Cardiac muscle cell (in vitro differentiated cells and primary cell): ENCODE results near the gene ELMOD1. TPM values are rescaled to one million over a fixed set of nuclear protein-coding genes. Genes with fewer than 3 reads are reported as not detected.

Experiments used
- DNase-seq, 2 donors: peaks; one replicate each; pipeline versions ENCODE4 v3.0.0 to v3.0.0-alpha.2; 2010 to 2017; ENCODE audit warnings: low read depth in 1 of 2, low spot score in 1 of 2
- H3K27ac ChIP-seq: fragments of 200-600 bp; sonication (generic); 2 replicates; pipeline ENCODE4 v1.5.1; 2016
- H3K27me3 ChIP-seq: fragments of 200-600 bp; sonication (generic); 2 replicates; pipeline ENCODE4 v1.6.0; 2016; ENCODE audit warnings: control low read depth
- H3K36me3 ChIP-seq: fragments of 200-600 bp; sonication (generic); 2 replicates; pipeline ENCODE4 v1.5.1; 2016; ENCODE audit warnings: control low read depth
- H3K4me1 ChIP-seq: fragments of 200-600 bp; sonication (generic); 2 replicates; pipeline ENCODE4 v1.8.1; 2017; ENCODE audit warnings: low read depth, mild to moderate bottlenecking, mixed run types
- H3K4me3 ChIP-seq: fragments of 200-600 bp; sonication (generic); 2 replicates; pipeline ENCODE4 v1.5.1; 2016; ENCODE audit warnings: mild to moderate bottlenecking
- H3K9me3 ChIP-seq: fragments of 200-600 bp; sonication (generic); 2 replicates; pipeline ENCODE4 v1.5.1; 2017; ENCODE audit warnings: low read depth, mild to moderate bottlenecking, control low read depth
- polyA plus RNA-seq: library from polyadenylated mRNA; unstranded; fragments of >200 nt; fragmentation: Nextera tagmentation; extraction: Ambion mirVana; gene quantifications from 2 replicates; pipeline ENCODE4 v1.2.1, GENCODE V29; 2016
- total RNA-seq: library from RNA; depleted of rRNA; stranded (reverse); fragments of >200 nt; gene quantifications from 2 replicates; pipeline ENCODE4 v1.2.3, GENCODE V29; 2016
- TF ChIP-seq, protein P1 (sequence below): IDR thresholded peaks from 2 replicates; pipeline ENCODE4 v1.5.1; 2012; ENCODE audit warnings: low read depth, mild to moderate bottlenecking, low read length

ELMOD1 gene
- total and polyA plus RNA-seq, 2 experiments from 2014 or later = 0.09 to 1.1 TPM

DNA sequence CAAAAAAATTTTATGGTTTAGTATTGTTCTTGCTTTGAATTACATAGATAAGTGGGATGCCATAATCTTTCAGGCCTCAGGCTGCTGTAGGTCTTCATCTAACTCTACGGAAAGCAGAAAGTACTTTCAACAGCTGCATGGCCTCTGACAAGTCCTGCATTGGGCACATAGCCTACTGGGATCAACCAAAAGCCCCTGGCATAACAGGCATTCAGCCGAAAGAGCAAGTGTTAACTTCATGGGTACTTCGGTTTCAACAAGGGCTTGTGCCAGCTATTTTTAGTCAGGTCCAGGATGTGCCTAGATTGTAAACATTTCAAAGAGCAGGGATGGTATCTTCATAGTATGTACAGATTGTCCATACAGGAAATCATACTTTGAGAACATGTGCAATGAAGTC is 117.8 kb downstream of the ELMOD1 start:
- TF ChIP-seq, protein P1, sequence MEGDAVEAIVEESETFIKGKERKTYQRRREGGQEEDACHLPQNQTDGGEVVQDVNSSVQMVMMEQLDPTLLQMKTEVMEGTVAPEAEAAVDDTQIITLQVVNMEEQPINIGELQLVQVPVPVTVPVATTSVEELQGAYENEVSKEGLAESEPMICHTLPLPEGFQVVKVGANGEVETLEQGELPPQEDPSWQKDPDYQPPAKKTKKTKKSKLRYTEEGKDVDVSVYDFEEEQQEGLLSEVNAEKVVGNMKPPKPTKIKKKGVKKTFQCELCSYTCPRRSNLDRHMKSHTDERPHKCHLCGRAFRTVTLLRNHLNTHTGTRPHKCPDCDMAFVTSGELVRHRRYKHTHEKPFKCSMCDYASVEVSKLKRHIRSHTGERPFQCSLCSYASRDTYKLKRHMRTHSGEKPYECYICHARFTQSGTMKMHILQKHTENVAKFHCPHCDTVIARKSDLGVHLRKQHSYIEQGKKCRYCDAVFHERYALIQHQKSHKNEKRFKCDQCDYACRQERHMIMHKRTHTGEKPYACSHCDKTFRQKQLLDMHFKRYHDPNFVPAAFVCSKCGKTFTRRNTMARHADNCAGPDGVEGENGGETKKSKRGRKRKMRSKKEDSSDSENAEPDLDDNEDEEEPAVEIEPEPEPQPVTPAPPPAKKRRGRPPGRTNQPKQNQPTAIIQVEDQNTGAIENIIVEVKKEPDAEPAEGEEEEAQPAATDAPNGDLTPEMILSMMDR = no peak
- Histone ChIP-seq H3K36me3 (no peaks in the 10 kb centered on the region), H3K9me3 (no peaks in the 10 kb centered on the region), H3K4me3 (no peak overlapping the region), H3K27ac (no peak overlapping the region), H3K27me3 (no peaks in the 10 kb centered on the region), H3K4me1 (peaks cover 11% of the 10 kb centered on the region)
- no peak for DNase-seq

DNA sequence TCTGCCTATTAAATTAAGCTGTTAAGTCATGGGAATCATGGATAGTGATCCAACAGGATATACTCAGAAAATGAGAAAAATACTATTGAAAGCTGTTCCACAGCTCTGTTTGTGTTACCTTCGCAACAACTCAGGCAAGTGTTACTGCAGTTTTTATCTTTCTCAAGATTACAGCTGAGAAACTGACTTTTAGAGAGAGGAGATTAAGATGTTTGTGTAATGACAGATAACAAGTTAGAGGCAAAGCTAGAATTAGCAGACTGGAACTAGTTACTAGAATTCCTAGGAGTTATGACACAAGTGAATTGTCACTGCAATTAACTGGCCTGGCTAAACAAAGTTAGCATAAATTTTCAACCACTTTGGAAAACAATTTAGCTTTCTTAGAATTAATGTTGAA is 119.4 kb downstream of the ELMOD1 start:
- Histone ChIP-seq H3K4me1 (peaks cover 11% of the 10 kb centered on the region), H3K27ac (no peak overlapping the region), H3K27me3 (no peaks in the 10 kb centered on the region), H3K4me3 (no peak overlapping the region), H3K36me3 (no peaks in the 10 kb centered on the region), H3K9me3 (no peaks in the 10 kb centered on the region)
- TF ChIP-seq, protein P1 = no peak
- no peak for DNase-seq

DNA sequence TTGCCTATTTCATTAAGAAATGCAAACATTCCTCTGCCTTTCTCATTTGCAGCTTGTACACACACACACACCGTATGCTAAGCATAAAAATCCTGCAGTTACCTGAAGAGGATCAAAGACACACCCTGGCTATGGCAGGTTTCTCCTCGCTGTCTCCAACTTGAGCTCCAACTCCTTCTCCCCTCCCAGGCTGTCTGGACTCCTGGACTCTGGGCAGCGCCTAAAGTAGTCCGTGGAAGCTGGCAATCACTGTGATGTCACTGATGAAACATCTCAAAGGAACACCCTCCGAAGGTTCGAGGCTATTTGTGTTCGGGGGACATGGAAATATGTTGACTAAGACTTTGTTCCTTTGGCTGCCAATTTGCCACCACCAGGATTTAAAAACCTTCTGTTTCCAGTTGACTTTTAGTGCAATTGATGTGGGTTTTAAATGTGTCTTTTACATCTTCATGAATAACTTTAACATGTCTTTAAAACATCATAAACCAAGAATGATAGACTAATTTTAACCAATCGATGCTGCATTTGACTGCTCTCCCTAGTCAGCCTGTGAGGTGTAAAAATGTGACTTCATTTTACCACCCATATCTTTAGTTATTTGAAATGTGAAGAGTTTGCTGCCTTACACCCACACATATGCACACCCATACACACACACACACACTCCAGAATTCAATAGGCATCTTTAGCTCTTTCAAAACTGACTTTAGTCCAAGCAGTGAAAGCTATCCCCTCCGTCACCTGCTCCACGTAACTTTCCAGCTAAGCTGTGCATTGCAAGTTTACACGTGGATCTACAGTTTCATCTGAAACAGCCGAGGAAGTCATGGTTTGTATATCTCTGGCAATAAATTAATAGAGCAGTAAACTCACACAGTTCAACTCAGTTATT is 121.2 kb downstream of the ELMOD1 start, which contains the start of gene SLN:
Gene SLN (minus strand): TSS at position 196 of the 895 bp plus-strand sequence.
- H3K27ac ChIP-seq = no peak within 1 kb of the TSS
- no peak for DNase-seq
- H3K27me3 ChIP-seq = no peaks in the 10 kb centered on the region
- TF ChIP-seq, protein P1 = no peak
- H3K36me3 ChIP-seq = no peaks in the 10 kb centered on the region
- no peak within 1 kb of the TSS for H3K4me3 ChIP-seq
- H3K9me3 ChIP-seq = no peaks in the 10 kb centered on the region
- H3K4me1 ChIP-seq = peaks cover 11% of the 10 kb centered on the region

DNA sequence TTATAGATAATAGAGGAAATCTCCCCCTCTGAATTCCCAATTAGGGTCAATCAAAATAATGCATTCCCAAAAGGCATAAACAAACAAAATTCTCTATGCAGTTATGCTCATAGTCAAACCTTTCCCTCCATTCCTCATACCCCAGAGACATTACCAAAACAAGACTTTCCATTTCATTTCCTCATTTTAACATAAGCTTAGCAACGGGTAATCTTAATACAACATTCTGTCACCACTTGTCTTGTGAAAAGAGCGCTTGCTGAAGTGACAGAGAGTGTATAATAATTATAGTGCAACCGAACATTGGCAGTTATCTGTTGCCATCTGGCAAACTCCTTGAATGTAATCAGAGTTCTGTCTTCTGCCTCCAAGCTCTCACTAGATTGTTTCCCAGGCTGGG is 122.1 kb downstream of the ELMOD1 start:
- Histone ChIP-seq H3K36me3 (no peaks in the 10 kb centered on the region), H3K4me1 (peaks cover 11% of the 10 kb centered on the region), H3K27ac (no peak overlapping the region), H3K9me3 (no peaks in the 10 kb centered on the region), H3K4me3 (no peak overlapping the region), H3K27me3 (no peaks in the 10 kb centered on the region)
- DNase-seq = no peak
- TF ChIP-seq, protein P1 = no peak

Other genes with a start within 250 kb of the ELMOD1 start
- 4.8 and 9.2 TPM in 2 replicates for gene CWF19L2, start 133.3 kb upstream of the ELMOD1 start, total RNA-seq
- 4.5 and 6.4 TPM in 2 replicates for gene CWF19L2, start 133.3 kb upstream of the ELMOD1 start, polyA plus RNA-seq
- gene ALKBH8, start 25.4 kb upstream of the ELMOD1 start, total RNA-seq = 5.8 and 6.1 TPM in 2 replicates
- gene ALKBH8, start 25.4 kb upstream of the ELMOD1 start, polyA plus RNA-seq = 3.5 and 6.5 TPM in 2 replicates
- gene SLN, start 120.9 kb downstream of the ELMOD1 start, total RNA-seq = 2.1 TPM in 1 of 2 replicates, not detected in the other
- 2.5 and 3.1 TPM in 2 replicates for gene SLN, start 120.9 kb downstream of the ELMOD1 start, polyA plus RNA-seq